HG02678 (cell line): ENCODE data around the gene STOX1.
"Not testable (repeated sequence)": the region's sequence is repeated elsewhere in the genome, so short reads cannot be mapped to it uniquely, and the experiment has no call there.

ENCODE experiments used
- ATAC-seq: cut with Tn5 transposase; IDR thresholded peaks from one replicate; pipeline ENCODE4 v1.9.1; 2021; ENCODE audit warnings: mild to moderate bottlenecking, moderate library complexity; ENCODE audit not compliant: unreplicated experiment

STOX1 gene

DNA sequence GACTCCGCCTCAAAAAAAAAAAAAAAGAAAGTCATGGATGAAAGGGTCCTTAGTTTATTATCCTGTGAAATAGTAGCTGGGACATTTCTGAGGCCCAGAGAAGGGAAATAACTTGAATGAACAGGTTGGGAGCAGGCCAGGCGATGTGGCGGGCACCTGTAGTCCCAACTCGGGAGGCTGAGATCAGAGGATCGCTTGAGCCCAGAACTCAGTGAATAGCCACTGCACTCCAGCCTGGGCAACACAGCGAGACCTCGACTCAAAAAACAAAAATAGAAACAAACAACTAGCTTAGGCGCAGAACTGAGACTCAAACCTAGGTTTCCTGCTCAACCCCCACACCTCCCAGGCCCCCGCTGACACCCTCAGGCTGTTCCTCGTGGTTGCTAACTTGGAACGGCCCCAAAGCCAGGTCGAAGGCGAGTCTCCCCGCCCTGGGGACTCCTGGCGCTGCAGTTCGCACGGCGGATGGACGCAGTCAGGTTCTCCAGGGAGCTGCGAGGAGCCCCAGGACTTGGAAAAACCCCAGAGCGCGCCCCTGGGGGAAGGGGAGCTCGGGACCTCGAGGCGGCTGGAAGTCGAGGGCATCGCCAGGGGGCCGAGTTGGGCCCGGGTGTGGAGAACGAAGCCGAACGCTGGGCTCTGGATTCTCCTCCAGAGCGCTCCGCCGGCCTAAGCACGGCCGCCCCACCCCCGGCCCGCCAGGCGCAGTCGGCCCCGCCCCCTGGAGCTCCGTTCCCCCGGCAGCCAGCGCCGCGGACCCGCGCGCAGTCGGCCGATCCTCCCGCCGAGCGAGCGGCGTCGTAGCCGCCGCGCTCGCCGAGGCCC is at the start of gene STOX1:
STOX1 (plus strand) TSS at position 768 of the 828 bp plus-strand sequence. CDS start 93 bp downstream, outside the sequence.
- ATAC-seq = peak; percentile 70

GRCh38 chr10:68781613-68782574 is 45.4 kb upstream of the STOX1 start:
- ATAC-seq = no peak

- no peak for ATAC-seq
These were observed 42.9 kb upstream of the STOX1 start for GRCh38 chr10:68784476-68784875.

DNA sequence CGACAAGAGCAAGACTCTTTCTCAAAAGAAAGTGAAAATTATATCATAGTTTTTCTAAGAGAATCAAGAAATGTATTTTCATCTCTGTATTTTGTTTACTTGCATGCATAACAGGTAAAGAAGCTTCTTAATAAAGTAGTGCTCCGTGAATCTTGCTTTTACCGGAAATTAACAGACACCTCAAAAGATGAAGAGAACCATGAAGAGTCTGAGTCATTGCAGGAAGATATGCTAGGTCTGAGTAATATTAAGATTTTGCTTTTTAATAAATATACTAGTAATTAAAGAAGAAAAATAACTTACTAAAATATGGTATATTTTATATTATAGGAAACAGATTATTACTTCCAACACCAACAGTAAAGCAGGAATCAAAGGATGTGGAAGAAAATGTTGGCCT is 39.5 kb upstream of the STOX1 start:
- no peak for ATAC-seq

GRCh38 chr10:68790476-68790875 is 36.9 kb upstream of the STOX1 start:
- ATAC-seq = no peak

DNA sequence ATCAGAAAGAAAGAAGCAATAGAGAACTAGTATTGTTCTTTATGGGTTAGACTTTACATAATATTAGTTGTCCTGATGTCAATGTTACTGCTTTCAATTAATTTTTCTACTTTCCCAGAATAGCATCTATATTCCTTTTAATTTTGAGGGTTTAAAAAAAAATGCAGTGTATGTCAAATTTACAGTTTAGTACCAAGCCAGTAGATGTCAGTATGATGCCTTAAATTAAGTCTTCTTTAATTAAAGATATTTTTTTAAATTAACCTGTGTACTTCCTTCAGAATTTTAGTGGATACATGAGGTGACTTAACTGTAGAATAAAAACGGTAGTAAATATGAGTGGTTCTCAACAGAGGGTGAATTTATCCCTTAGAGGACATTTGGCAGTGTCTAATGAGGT is 35.2 kb upstream of the STOX1 start:
- ATAC-seq = no peak

DNA sequence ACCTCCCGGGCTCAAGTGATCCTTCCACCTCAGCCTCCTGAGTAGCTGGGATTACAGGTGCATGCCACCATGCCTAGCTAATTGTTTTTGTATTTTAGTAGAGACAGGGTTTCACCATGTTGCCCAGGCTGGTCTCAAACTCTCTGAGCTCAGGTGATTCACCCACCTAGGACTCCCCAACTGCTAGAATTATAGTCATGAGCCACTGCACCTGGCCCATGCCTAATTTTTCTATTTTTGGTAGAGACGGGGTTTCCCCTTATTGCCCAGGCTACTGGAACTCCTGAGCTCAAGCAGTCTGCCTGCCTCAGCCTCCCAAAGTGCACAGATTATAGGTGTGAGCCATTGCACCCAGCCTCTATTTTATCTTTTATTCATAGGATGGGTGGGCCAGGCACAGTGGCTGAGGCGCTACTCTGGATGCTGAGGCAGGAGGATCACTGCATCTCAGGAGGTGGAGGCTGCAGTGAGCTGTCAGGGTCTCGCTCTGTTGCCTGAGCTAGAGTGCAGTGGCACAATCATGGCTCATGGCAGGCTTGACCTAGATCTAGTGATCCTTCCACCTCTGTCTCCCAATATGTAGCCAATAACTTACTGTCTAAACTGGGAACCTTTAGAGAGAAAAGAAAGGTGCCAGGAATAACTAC is 31.3 kb upstream of the STOX1 start:
- no peak for ATAC-seq

DNA sequence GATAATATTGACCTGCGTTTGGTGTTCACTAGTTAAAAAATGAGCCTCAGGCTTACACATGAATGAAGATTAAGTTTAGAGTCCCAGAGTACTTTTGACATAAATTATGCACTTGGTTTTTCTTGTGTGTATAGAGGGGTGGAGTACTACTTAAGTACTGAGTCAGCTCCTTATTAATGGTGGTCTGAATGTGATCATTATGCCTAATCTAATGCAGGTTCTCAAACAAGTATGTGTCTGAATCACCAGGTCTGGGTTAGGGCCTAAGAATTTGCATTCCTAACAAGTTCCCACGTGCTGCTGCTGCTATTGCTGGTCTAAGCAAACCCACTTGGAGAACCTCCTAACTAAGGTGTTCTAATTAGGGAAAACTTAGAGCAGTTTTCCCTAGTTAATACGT is 30.7 kb upstream of the STOX1 start:
- ATAC-seq = no peak

DNA sequence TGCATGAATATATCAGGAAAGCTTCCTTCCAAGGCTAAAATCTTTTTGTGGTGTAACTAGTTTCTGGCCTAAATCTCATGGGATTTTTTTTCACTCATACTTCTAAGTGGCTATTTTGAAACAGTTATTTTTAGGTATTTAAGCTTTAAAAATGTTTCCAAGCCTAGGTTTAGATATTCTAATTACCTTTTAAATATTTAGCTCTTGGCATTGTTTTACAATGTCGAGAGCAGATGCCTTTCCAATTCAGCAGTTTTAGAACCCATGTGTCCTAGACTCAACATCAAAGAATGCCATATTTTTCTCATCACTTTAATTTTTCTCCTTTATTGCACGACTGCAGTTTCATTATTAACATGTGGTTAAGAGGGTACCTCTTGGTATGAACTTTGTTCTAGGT is 27.1 kb upstream of the STOX1 start:
- no peak for ATAC-seq

- ATAC-seq = no peak
These were observed 22.6 kb upstream of the STOX1 start for GRCh38 chr10:68804692-68805091.

DNA sequence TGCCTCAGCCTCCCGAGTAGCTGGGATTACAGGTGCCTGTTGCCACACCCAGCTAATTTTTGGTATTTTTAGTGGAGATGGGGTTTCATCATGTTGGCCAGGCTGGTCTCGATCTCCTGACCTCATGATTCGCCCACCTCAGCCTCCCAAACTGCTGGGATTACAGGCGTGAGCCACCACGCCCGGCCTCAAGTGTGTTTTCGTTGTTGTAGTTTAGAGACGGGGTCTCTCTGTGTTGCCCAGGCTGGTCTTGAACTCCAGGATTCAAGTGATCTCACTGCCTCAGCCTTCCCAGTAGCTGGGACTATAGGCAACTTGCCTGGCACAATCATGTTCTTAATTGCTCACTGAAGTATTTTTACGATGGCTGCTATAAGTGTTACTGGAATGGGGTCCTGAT is 16.5 kb upstream of the STOX1 start:
- ATAC-seq = not testable (repeated sequence)

- ATAC-seq = no peak
These were observed 15.9 kb upstream of the STOX1 start for GRCh38 chr10:68811314-68812009.

GRCh38 chr10:68812420-68812819 is 14.9 kb upstream of the STOX1 start:
- no peak for ATAC-seq

GRCh38 chr10:68813559-68813958 is 13.8 kb upstream of the STOX1 start:
- ATAC-seq = no peak

DNA sequence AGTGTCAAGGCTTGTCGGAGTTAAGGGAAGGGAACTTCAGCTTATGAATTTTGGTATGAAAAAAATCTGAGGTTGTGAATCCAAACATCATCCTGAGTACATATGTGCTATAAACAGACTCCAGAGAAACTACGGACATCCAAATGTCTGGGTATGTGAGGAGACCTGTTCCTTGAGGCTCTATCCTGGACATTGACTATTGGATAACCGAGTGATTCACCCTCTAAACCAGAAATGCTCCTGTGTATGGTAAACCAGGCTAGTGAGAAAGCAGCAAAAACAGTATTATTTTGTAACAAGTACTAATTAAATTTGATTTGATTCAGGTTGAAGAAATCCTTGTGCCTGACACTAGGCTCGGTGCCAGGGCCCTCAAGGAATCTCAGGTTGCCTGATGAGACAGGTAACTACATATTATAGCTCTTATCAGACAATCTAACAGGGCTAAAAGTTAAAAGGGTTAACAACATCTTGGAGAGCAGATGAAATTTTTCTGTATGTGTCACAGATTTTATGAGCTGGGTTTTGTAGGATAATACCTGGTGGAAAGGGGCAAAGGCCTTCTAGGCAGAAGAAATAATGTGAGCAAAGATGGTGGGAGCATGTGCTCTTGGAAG is 10.4 kb upstream of the STOX1 start:
- no peak for ATAC-seq

- ATAC-seq = not testable (repeated sequence)
These were observed 7.0 kb upstream of the STOX1 start for GRCh38 chr10:68820359-68820758.

- not testable (repeated sequence) for ATAC-seq
These were observed 4.7 kb upstream of the STOX1 start for GRCh38 chr10:68822626-68823025.

GRCh38 chr10:68827592-68827959 is 245 bp downstream of the STOX1 start:
- ATAC-seq = peak; percentile 38

GRCh38 chr10:68828083-68828601 is 811 bp downstream of the STOX1 start:
- peak; percentile 46 for ATAC-seq

GRCh38 chr10:68828833-68829232 is 1.5 kb downstream of the STOX1 start:
- no peak for ATAC-seq
